ENCODE results near the gene DAD1.
"Not testable (repeated sequence)": the region's sequence is repeated elsewhere in the genome, so short reads cannot be mapped to it uniquely, and the experiment has no call there.

DAD1 gene

DNA sequence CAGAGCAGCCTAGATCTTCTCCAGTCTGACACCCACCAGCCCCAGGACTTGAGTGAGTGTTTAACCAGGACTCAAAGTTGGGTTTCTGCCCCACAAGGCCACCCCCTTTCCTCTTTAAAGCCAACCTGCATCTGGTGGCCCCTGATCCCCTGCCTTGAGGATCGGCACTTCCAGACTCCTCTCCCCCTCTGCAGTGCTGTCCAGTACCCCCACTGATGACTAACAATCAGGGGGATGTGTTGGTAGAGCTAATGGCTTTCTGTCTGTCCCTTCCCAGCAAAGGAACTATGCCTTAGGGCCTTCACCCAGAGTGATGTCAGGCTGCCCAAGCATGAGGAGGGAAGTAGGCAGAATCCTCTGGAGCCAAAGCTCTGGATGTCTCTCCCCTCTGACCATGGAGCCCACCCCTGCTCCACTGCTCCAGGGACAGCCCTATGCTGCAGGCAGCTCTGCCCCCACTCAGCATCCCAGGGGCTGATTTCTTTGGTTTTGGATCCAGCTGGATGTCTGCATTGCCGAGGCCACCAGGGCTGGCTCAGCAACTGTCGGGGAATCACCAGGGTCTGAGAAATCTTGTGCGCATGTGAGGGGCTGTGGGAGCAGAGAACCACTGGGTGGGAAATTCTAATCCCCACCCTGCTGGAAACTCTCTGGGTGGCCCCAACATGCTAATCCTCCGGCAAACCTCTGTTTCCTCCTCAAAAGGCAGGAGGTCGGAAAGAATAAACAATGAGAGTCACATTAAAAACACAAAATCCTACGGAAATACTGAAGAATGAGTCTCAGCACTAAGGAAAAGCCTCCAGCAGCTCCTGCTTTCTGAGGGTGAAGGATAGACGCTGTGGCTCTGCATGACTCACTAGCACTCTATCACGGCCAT lies 42.9 kb downstream of the DAD1 start:
- TF ChIP-seq, protein P1, sequence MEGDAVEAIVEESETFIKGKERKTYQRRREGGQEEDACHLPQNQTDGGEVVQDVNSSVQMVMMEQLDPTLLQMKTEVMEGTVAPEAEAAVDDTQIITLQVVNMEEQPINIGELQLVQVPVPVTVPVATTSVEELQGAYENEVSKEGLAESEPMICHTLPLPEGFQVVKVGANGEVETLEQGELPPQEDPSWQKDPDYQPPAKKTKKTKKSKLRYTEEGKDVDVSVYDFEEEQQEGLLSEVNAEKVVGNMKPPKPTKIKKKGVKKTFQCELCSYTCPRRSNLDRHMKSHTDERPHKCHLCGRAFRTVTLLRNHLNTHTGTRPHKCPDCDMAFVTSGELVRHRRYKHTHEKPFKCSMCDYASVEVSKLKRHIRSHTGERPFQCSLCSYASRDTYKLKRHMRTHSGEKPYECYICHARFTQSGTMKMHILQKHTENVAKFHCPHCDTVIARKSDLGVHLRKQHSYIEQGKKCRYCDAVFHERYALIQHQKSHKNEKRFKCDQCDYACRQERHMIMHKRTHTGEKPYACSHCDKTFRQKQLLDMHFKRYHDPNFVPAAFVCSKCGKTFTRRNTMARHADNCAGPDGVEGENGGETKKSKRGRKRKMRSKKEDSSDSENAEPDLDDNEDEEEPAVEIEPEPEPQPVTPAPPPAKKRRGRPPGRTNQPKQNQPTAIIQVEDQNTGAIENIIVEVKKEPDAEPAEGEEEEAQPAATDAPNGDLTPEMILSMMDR (IDR thresholded peaks at IDR 0.05; ENCODE audit: low read depth, low read length, missing control alignments): no peak
- no peak overlapping the region for H3K4me3 ChIP-seq (ENCODE audit: low read depth, low read length)
- peak; percentile 67 for DNase-seq (ENCODE audit: low read depth)
- in situ Hi-C loops (cut with HindIII; ENCODE audit: low sequenced_read_pairs): no loop called here

DNA sequence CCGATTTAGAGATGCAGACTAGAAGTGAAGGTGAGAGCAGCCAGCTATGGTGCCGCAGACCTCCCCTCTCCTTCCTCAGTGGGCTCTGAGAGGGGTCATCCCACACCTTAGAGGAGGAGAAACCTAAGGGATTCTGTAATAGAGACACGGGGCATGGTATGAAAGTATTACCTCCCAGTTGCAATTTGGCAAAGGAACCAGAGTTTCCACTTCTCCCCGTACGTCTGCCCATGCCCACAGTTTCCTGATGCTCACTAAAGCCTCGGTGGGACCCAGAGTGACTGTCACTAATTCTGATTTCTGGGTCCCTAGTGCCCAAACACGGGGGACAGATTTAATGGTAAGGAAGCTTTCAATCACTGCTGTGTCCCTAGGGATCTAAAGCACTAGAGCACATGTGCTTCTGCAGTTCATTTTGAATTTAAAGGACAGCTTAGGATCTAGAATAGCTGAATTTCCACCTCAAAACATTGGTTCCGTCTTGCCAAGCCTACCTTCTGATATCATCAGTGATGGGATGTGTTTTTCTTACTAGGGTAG lies 44.1 kb downstream of the DAD1 start:
- no peak for DNase-seq (ENCODE audit: low read depth)
- in situ Hi-C loops (cut with HindIII; ENCODE audit: low sequenced_read_pairs): no loop called here
- TF ChIP-seq, protein P1 (IDR thresholded peaks at IDR 0.05; ENCODE audit: low read depth, low read length, missing control alignments): no peak
- H3K4me3 ChIP-seq (ENCODE audit: low read depth, low read length): no peak overlapping the region

DNA sequence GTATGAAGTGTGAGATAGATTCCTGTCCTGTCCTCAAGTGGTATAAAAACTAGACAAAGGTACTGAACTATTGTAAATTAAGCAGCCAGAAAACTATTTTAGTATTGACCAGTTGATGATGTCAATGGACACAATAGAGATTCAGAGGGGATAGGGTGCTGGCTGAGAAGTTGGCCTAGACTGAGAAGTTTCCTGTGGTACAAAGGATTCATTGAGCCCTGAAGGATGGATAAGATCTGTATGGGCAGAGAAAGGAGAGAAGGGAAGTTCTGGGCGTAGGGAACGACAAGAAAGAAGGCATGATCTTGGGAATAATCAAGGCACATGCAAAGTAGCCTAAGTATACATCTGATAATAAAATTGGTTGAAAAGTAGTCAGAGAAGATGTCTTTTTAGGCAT lies 44.6 kb downstream of the DAD1 start:
- DNase-seq (ENCODE audit: low read depth): no peak
- in situ Hi-C loops (cut with HindIII; ENCODE audit: low sequenced_read_pairs): no loop called here
- no peak overlapping the region for H3K4me3 ChIP-seq (ENCODE audit: low read depth, low read length)
- TF ChIP-seq, protein P1 (IDR thresholded peaks at IDR 0.05; ENCODE audit: low read depth, low read length, missing control alignments): no peak

DNA sequence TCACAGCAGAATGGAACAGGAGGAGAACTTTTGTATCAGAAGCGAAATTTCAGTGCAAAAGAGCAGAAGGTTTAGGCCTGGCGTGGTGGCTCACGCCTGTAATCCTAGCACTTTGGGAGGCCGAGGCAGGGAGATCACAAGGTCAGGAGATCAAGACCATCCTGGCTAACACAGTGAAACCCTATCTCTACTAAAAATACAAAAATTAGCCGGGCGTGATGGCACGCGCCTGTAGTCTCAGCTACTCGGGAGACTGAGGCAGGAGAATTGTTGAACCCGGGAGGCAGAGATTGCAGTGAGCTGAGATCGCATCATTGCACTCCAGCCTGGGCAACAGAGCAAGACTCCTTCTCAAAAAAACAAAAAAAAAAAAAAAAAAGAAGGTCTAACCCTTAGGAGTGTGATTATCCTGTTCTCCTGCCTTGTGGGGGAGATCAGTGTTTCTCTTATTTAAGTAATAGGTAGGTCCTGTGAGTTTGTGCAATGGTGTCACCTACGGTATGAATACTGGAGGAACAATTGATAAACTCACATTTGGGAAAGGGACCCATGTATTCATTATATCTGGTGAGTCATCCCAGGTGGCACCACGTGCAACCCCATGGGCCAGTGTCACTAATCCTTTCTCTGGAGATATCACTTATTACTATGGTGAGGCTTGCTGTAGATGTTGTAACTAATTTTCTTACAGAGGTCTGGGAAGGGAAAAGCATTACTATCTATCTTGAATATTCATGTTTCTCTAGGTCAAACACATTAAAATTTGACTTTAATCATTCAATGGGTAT lies 45.3 kb downstream of the DAD1 start:
- in situ Hi-C loops (cut with HindIII; ENCODE audit: low sequenced_read_pairs); DNase-seq (ENCODE audit: low read depth): not testable (repeated sequence)

DNA sequence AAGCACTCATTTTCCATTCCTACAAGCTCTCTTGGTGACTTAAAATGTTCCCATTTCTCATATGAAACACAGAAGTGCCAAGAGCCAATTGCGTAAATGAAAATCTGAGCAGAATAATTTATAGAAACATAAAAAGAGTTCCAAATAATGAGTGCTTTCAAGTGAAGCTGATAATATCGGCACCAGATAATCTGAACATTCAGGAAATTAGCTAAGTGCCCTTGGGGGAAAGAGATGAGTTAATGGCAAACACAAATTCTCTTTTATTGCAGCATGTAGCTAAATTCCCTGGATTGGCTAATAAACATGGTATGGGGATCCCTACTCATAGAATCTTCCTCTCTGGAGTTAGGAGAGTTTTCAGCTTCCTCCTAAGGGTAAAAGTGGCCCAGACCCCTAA lies 46.7 kb downstream of the DAD1 start:
- no peak for DNase-seq (ENCODE audit: low read depth)
- H3K4me3 ChIP-seq (ENCODE audit: low read depth, low read length): no peak overlapping the region
- TF ChIP-seq, protein P1 (IDR thresholded peaks at IDR 0.05; ENCODE audit: low read depth, low read length, missing control alignments): no peak
- in situ Hi-C loops (cut with HindIII; ENCODE audit: low sequenced_read_pairs): no loop called here

More for the DNA sequence above, 45.3 kb downstream of the DAD1 start:
- not testable (repeated sequence) for H3K4me3 ChIP-seq (ENCODE audit: low read depth, low read length)

DNA sequence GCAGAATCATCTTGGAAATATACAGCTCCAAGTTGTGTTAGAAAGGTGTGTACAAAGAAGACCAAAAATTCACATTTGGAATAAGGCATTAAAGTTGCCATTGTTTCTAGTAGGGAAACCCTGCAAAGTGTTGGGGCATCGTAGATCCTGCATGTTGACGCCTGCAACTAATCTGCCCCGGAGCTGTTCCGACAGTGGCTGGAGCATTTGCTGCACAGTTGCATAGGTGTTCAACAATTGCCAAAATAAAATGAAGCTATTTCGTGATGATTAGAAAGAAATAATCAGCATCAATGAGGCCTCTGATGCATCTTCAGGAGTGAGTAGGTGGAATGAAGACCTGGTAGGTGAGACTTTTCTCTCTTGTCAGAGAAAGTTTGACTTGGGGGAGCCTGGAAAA lies 47.3 kb downstream of the DAD1 start:
- TF ChIP-seq, protein P1 (IDR thresholded peaks at IDR 0.05; ENCODE audit: low read depth, low read length, missing control alignments): no peak
- DNase-seq (ENCODE audit: low read depth): no peak
- no peak overlapping the region for H3K4me3 ChIP-seq (ENCODE audit: low read depth, low read length)
- in situ Hi-C loops (cut with HindIII; ENCODE audit: low sequenced_read_pairs): no loop called here
